Activated T-cell treated with anti-CD3 and anti-CD28 coated beads for 24 hours (primary cell): ENCODE data around the gene LSM4.

ENCODE experiments used
- DNase-seq: peaks from one replicate; pipeline ENCODE4 v3.0.0-alpha.2; 2020; ENCODE audit warnings: low read depth

Gene LSM4

DNA sequence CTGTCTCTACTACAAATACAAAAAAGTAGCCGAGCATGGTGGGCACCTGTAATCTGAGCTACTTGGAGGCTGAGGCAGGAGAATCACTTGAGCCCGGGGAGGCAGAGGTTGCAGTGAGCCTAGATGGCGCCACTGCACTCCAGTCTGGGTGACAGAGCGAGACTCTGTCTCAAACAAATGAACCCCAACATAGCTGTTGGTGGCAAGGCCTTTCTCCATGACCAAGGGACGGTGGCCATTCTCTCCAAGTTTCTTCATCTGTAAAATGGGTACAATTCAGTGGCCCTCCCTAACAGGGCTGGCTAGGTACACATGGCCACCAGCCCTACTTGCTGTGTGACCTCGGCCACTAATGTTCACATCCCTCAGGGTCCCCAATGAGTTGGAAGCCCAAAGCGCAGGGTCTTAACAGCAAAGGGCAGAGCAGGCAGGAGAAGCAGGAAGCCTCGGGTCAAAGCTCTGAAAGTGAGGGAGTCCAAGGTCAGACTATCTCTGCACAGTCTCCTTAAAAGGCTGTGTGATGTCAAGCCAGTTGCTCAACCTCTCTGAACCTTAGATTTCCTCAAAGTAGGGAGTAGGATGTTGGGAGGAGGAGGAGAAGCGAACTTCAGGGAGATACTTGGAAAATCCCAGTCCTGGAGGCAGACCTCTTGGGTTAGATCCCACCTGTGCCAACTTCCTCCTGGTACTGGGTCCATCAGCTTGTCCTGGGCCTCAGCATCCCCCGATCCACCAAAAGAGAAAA lies 44.2 kb downstream of the LSM4 start:
- DNase-seq: no peak

DNA sequence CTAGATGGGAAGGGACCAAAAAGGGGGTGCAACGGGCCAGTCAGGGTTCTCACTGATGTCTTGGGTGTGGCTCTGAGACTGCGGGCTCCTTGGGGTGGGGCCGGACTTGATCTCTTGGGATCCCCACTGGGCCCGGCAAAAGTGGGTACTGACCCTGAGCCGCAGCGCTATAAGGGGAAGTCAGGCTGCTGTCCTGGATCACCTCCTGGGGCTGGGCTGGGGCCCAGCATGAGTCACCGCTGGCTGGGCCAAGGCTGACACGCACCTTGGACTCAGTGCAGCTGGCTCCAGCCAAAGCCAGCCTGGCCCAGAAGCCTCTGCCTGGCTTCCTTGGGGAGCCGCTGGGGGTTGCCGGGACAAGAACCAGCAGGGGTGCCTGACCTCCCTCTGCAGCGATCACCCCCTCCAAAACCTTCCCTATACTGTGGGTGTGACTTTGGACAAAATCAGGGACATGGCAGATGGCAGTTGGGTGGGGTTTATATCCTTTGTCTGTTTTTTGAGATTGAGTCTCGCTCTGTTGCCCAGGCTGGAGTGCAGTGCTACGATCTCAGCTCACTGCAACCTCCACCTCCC lies 48.0 kb downstream of the LSM4 start:
- no peak for DNase-seq

DNA sequence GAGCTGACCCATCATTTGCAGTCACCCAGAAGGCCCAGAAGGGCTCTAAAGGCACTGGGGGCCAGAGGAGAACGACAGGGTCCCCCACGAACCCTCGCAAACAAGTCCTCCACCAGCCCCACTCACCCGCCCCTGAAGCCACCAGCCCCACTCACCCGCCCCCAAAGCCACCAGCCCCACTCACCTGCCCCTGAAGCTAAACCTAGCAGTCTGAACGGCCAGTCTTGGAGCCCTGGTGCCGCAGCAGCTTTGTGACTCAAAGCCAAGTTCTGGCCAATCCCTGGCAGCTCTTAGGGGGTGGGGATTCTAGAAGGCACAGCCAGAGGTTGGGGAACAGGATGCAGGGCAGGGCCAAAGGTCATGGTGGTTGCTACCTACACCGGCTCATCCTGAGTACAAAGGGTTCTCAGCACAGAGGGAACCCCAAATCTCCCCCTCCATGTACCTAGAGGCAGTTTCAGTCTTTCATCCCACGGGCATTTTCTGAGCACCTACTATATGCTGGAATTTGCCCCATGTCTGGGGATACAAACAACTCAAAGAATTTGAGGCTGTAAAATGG lies 48.6 kb downstream of the LSM4 start, which contains the start of gene IQCN:
Gene IQCN (minus strand): TSS at position 234 of the 562 bp plus-strand sequence. CDS start 4,974 bp downstream, outside the sequence.
- no peak for DNase-seq

DNA sequence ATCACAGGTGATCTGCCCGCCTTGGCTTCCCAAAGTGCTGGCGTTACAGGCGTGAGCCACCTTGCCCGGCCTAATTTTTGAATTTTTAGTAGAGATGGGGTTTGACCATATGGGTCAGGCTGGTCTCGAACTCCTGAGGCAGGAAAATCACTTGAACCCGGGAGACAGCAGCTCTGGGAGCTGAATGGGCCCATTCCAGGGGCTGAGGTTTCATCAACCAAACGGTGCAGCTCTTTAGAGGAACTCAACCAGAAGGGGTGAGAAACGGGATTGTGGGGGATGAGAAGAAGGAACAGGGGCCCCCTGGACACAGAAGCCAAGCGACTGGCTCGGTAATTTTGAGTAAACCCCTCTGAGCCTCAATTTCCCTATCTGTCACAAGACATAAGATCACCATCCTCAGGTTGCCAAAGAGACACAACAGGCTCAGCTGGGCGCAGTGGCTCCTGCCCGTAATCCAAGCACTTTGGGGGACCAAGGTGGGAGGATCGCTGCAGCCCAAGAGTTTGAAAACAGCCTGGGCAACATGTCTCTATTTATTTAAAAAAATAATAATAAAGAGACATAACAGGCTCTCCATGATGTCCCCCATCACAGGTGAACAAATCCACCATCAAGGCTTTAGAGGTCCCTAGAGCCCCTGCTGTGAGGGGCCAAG lies 49.2 kb downstream of the LSM4 start:
- no peak for DNase-seq

DNA sequence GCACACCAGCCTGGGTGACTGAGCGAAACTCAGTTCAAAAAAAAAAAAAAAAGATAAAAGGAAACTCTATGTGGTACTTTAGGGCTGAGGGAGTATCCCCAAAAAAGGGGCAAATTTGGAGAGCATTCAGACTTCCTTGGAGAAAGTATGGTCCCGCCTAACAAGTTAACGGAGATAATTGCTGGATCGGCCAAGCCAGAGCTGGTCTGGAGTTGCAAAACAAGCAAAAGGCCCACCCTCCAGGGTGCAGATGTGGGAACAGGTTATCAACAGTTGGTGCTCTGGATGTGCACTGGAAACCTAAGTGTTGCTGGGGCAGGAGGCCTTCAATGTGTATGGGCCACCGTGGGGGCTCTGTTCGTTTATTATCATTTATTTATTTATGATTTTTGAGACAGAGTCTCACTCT lies 51.4 kb downstream of the LSM4 start:
- no peak for DNase-seq

DNA sequence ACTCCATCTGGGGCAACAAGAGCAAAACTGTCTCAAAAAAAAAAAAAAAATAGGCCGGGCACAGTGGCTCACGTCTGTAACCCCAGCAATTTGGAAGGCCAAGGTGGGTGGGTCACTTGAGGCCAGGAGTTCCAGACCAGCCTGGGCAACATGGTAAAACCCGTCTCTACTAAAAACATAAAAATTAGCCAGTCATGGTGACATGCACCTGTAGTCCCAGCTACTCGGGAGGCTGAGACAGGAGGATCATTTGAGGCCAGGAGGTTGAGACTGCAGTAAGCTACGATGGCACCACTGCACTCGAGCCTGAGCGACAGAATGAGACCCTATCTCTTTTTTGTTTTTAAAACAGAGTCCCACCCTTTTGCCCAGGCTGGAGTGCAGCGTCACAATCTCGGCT lies 52.5 kb downstream of the LSM4 start:
- DNase-seq: no peak

DNA sequence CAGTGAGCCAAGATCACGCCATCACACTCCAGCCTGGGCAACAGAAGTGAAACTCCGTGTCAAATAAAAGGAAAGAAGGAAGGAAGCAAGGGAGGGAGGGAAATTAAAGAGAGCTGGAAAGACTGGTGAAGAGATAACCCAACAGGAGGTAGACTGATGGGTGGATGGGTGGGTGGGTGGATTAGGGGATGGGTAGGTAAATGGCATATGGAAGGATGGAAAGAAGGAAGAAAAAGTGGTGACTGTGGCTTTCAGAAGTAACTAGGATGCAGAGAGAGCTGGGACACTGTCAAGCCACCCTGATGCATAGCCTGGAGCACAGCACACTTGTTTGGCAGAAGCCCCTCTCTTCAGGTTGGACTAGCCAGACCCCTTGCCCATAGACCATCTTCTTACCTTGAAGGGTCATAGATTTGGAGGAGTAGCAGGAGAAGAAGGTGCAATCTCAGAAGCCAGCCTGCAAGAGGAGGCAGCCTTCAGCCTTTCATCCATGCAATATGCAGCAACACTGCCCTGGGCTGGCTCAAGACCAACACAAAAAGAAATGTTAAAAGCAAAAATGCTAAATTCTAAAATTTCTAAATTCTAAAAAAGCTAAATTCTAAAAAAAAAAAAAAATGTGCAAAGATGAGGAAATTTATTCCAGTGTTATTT lies 53.7 kb downstream of the LSM4 start:
- no peak for DNase-seq

DNA sequence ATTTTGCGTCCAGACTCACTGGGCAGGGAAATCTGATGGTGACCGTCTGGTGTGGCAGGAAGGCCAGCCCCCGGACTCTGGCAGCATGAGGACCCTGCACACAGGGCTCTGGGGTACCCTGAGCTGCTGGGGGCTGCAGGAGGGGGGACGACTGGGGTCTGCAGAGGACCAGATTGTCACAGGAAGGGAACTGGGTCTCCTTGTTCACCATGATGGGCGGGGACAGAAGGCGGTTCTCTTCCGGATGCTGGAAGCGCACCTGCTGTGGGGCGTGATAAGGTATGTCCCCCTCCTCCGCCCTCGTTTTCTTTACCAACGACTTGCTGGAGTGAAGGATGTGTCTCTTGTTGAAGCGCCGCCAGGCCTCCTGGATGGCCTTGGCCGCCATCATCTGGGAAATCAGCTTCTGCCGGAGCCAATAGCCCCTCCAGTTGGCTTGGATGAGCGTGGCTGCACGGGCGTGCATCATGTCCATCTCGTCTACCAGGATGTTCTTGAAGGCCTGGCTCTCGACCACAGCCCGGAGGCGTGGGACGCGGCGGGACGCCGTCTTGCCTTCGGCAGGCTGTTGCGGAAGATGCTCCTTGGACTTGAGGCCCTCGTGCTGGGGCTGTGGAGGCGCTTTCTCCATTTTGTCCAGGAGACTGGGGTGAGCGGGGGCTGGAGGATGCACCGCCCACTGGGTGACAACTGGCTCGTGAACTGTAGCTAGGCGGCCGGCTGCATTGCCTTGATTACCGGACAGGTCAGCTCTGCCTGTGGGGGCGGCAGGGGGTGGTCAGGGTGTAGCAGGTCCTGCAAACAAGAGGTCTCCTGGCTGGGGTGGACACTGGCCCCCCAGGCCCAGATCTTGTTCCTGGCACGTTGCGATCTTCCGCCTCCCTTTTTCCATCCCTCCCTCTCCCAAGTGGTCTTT lies 55.8 kb downstream of the LSM4 start:
- DNase-seq: no peak

DNA sequence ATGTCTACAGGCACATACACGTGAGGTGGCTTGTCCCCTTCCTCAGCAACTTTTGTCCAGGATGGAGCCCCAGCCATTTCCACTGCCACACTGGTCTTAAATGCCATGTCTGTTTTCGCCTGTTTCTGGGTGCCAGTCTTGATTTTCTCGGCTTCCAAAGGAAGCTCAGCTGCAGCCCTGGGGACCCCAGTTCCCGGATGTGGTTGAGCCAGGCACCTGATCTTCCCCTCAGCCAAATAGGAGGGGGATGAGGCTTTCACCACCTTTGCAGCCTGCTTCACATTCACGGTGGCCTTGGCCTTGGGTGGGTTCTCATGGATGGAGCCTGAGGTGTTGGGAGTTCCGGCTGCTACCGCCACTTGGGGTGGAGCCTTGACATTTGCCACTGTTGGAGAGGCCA lies 57.3 kb downstream of the LSM4 start:
- DNase-seq: no peak

DNA sequence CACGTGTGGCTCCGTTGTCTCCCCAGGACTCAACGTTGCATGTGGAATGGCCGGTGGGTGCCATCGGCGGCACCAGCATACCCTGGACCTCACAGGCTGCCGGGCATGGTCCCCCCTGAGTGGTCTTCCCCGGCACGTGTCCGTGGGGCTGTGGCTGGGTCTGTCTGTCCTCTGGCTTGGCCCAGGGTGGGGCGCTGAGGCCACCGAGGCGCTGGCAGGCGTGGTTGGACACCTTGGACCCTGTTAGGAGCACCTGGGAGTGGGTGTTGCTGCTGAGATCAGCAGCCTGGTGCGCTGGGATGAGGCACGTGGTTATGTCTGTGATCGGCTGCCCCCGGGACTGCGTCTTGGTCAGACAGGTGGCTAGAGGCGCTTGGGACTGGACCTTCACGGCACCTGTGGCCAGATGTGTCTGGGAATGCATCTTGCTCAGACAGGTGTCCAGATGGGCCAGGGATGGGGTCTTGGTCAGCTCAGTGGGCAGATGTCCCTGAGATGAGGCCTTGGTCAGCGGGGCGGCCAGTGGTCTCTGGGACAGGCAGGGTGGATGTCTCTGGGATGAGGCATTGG lies 57.8 kb downstream of the LSM4 start:
- DNase-seq: no peak

DNA sequence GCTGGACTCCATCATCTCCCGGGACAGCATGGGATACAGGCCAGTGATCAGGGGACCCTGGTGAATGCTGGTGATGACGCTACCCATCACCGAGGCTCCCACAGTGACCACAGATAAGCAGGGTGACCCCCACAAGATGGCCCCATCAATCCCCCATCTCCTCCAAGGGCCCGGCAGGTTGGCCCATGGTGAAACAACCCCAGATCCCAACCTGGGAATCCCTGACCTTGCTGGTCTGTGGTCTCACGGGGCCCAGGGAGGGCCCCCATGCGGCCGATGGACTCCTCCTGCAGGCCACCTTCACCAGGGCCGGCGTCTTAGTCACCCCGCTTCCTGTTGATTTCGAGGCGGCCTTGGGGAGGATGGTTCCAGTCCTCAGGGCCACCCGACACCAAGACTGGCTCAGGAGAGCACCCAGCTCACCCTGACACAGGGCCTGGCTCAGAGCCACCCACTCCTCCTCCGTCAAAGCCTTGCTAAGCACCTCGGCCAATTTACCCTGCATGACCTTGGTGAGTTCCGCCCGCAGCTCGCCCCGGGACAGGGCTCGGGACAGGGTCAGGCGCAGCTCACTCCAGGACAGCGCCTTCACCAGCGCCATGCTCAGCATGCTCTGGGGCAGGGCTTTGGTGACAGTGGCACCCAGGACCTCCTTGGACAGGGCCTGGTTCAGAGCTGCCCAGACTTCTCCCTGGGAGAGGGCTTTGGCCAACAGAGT lies 58.6 kb downstream of the LSM4 start:
- DNase-seq: no peak

DNA sequence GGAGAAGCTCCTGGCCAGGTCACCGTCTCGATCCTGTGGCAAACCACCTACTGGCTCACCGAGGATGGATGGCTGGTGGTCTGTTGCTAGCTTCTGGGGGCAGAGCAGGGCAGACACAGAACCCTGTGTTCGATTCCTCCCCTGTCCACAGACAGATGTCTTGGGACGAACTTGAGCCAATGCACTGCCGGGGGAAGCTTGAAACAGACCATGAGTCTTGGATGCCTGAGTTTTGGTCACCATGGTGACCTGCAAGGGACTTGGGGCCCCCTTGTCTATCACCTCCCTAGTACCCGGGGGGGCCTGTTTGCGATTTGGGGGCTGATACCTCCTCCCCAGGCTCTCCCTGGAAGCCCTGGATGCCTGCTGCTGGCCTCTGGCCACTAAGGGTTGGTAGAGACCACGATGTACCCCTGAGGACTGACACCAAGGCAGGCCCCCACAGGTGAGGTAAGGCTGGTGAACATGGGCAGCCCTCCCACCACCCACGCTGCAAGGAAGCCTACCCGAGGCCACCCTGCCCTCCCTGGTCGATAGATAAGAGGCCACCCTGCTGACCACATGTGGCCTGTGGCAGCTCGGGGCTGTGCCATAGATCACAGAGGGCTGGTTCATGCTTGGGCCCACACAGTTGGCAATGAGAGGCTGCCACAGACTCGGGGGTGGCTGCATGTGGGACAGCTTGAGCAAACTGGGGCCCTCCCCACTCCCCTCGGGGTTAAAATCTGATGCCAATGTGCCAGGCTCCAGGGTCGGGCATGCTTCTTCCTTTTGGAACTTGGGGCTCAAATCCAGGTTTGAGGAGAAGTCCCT lies 59.3 kb downstream of the LSM4 start:
- DNase-seq: no peak

DNA sequence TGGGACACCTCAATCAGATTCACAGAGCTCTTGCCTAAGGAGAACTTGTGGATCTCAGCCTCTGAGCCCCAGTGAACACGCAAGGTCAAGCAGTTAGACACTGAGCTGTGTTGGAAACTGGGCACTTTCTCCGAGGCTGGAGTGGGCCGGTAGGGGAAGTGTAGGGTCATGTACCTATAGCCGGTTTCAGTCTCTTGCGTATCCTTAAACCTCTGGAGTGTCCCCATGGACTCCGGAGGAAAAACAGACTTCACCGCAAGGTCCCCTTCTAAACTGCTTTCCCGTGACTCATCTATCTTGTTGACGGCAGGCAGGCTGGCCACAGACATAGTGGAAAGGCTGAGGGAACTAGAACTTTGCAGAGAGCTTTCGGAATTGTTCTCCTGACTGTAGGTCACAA lies 60.0 kb downstream of the LSM4 start:
- DNase-seq: no peak

DNA sequence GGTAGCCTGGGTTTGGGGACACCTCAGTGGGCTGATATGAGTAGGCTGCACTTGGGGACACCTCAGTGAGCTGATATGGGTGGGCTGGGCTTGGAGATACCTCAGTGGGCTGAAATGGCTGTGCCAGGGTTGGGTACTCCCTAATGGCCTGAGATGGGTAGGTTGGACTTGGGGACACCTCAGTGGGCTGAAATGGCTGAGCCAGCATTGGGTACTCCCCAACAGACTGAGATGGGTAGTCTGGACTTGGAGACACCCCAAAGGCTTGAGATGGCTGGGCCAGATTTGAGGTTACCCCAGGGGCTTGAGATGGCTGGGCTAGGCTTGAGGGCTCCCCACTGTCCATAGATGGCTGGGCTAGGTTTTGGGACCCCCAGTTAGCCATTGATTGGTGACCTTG lies 60.7 kb downstream of the LSM4 start:
- no peak for DNase-seq

DNA sequence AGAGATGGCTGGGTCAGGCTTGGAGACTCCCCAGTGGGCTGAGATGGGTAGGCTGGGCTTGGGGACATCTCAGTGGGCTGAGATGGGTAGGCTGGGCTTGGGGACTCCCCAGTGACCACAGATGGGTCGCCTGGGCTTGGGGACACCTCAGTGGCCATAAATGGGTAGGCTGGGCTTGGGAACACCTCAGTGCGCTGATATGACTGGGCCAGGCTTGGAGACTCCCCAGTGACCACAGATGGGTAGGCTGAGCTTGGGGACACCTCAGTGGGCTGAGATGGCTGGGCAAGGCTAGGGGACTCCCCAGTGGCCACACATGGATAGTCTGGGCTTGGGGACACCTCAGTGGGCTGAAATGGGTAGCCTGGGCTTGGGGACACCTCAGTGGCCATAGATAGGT lies 61.4 kb downstream of the LSM4 start:
- no peak for DNase-seq

DNA sequence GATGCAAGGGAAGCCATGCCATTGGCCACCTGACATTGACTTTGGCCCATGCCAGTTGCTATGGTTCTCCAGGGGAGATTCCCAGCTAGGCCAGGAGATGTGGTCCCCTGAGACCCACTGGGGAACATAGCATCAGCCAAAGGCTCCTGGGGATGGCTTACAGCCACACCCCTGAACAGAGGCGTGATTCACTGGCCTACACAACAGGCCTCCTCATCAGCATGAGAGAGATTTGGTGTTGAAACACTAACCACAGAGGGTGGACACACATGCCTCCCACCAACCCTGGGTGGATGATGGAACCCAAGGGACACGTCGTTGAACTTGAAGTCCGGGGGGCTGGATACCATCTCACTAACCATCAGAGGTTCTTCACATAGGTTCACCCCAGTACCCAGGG lies 63.0 kb downstream of the LSM4 start:
- no peak for DNase-seq

DNA sequence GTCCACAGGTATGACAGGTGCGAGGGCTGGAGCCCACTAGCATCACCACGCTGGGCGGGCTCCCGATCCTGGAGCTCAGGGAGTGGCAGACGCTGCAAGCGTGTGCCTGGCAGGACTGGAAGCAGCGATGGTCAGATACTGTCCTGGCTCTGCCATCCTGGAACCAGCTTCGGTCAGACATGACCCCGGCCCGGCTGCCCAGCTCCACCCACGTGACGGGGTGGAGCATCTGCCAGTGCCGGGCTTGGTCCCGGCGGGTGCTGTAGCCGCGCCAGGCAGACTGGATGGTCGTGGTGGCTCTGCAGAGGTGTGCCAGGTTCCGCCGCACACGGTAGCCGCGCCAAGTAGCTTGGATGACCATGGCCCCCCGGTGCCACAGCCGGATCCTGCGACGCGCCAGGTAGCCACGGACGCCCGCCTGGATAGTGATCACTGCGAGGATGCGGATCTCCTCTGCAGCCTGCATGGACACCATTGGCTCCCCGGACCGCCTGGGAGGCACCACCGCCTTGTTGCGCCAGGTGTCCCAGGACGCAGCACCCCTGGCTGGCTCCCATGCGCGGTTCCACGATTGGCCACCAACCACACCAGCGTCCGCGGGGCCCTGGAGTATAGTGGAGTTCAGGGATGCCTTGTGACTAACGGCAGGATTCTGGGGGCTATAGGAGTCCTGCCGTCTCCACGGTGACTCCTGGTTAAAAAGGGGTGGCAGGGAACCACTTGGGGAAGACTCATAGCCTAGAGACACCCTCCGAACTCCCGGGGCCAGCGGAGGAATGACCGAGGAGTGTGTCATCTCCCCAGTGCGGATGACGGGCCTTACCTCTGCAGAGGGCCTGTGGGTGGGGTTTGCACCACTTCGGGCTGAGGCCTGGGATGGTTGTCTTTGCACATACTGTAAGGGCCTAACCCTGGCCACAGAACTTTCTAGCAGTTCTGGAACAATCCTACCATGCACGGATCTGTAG lies 65.1 kb downstream of the LSM4 start:
- DNase-seq: no peak
